Measurements from ENCODE around the gene SSR3. TPM values are rescaled to one million over a fixed set of nuclear protein-coding genes. Genes with fewer than 3 reads are reported as not detected.
"Not testable (repeated sequence)": the region's sequence is repeated elsewhere in the genome, so short reads cannot be mapped to it uniquely, and the experiment has no call there.

SSR3 gene
- total RNA-seq, 8 experiments from 2014 or later, result 62.6 to 195 (median 88.0) TPM

- H3K4me1 ChIP-seq (replicated peaks in 1 of 2), result no peaks in the 10 kb centered on the region
- no peak for ATAC-seq (replicated peaks in 6 of 8)
- no peak overlapping the region for H3K27ac ChIP-seq
- in situ Hi-C loops (cut with MboI; ENCODE audit: low pct_unique_long_range_greater_than_20kb in 2 of 9, low sequenced_read_pairs in 9 of 9, unreplicated experiment in 9 of 9), result no loop called here
- H3K4me3 ChIP-seq, result no peak overlapping the region
- 27 to 95% (median 89%) methylated on average over 2 to 5 of the region's 5 CpGs for WGBS, 10 experiments
These were observed 32.2 kb upstream of the SSR3 start for GRCh38 chr3:156586905-156587759.

- no peak for ATAC-seq (replicated peaks in 6 of 8)
- H3K27ac ChIP-seq, result no peak overlapping the region
- in situ Hi-C loops (cut with MboI; ENCODE audit: low pct_unique_long_range_greater_than_20kb in 2 of 9, low sequenced_read_pairs in 9 of 9, unreplicated experiment in 9 of 9), result no loop called here
- no peaks in the 10 kb centered on the region for H3K4me1 ChIP-seq (replicated peaks in 1 of 2)
- no peak overlapping the region for H3K4me3 ChIP-seq
These were observed 28.6 kb upstream of the SSR3 start for GRCh38 chr3:156583469-156583868.

GRCh38 chr3:156582532-156583183 is 27.7 kb upstream of the SSR3 start:
- Histone ChIP-seq H3K4me1 (replicated peaks in 1 of 2) (no peaks in the 10 kb centered on the region), H3K4me3 (no peak overlapping the region), H3K27ac (no peak overlapping the region)
- no peak for ATAC-seq (replicated peaks in 6 of 8)
- in situ Hi-C loops (cut with MboI; ENCODE audit: low pct_unique_long_range_greater_than_20kb in 2 of 9, low sequenced_read_pairs in 9 of 9, unreplicated experiment in 9 of 9), result no loop called here
- 58 to 96% (median 76%) methylated on average over 1 to 4 of the region's 4 CpGs; no CpG with 5 or more reads in 2 of the 10 experiments for WGBS, 10 experiments

DNA sequence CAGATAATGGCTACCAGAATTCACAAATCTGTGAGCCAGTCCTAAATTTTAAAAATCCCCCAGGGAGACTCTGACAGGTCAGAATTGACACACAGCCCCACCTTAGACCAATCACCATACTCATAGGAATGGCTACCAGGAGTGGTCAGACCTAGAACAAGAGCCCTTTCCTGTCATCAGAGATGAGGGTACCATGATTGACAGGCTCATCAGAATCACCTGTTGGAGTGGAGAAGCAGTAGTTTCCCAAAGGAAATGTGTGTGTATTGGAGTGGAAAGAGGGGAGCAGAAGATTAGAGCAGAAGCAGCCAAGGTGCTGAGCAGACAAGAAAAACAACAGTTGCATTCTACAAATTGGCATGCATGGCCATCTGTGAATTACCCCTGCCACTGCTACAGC is 27.0 kb upstream of the SSR3 start:
- H3K4me3 ChIP-seq, result no peak overlapping the region
- no peaks in the 10 kb centered on the region for H3K4me1 ChIP-seq (replicated peaks in 1 of 2)
- in situ Hi-C loops (cut with MboI; ENCODE audit: low pct_unique_long_range_greater_than_20kb in 2 of 9, low sequenced_read_pairs in 9 of 9, unreplicated experiment in 9 of 9), result no loop called here
- ATAC-seq (replicated peaks in 6 of 8), result no peak
- H3K27ac ChIP-seq, result no peak overlapping the region

DNA sequence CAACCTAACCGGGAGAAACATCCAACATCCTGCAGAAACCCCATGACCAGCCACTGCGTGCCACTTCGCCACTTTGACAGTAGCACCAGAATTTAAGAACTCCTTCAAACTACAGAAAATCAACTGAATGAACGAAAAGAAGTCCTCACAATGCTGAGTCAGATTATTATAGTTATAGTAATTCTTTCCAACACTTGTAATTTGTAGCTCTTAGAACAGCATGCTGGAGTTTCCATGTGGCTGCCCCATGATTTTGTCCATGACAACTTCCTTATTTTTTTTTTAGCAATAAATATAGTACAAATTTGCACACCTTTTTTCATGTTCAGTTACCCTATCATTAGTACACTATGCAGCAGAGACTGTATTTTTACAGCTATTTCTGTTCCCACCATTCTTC is 26.1 kb upstream of the SSR3 start:
- Histone ChIP-seq H3K4me1 (replicated peaks in 1 of 2) (no peaks in the 10 kb centered on the region), H3K27ac (no peak overlapping the region), H3K4me3 (no peak overlapping the region)
- WGBS, 10 experiments, result 60 to 100% (median 93%) methylated on average over 1 to 4 of the region's 4 CpGs
- no peak for ATAC-seq (replicated peaks in 6 of 8)
- in situ Hi-C loops (cut with MboI; ENCODE audit: low pct_unique_long_range_greater_than_20kb in 2 of 9, low sequenced_read_pairs in 9 of 9, unreplicated experiment in 9 of 9), result no loop called here

DNA sequence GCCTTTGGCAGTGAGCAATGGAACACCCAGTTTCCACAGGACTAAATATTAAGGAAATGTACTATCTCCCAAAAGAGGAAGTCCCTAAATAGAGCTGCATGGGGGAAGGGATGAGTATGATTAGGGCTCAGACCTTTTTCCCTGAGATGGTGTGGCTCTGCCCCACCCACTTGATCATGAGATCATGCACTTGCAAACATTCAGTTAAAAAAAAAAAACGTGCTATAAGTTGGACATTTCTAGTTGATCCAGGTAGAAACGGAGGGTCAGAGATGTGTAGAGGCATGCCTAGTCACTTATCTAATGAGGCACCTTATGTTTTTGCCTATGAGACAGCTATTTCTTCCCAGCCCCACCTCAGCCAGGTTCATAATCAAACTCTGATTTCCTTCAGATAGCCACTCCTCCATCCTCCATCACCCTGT is 24.5 kb upstream of the SSR3 start:
- ATAC-seq (replicated peaks in 6 of 8), result no peak
- no peaks in the 10 kb centered on the region for H3K4me1 ChIP-seq (replicated peaks in 1 of 2)
- 20 to 93% (median 70%) methylated on average over 1 to 2 of the region's 2 CpGs; no CpG with 5 or more reads in 4 of the 10 experiments for WGBS, 10 experiments
- H3K4me3 ChIP-seq, result no peak overlapping the region
- in situ Hi-C loops (cut with MboI; ENCODE audit: low pct_unique_long_range_greater_than_20kb in 2 of 9, low sequenced_read_pairs in 9 of 9, unreplicated experiment in 9 of 9), result no loop called here
- H3K27ac ChIP-seq, result no peak overlapping the region

GRCh38 chr3:156577736-156578135 is 22.8 kb upstream of the SSR3 start:
- Histone ChIP-seq H3K4me1 (replicated peaks in 1 of 2) (no peaks in the 10 kb centered on the region), H3K4me3 (no peak overlapping the region), H3K27ac (no peak overlapping the region)
- in situ Hi-C loops (cut with MboI; ENCODE audit: low pct_unique_long_range_greater_than_20kb in 2 of 9, low sequenced_read_pairs in 9 of 9, unreplicated experiment in 9 of 9), result no loop called here
- ATAC-seq (replicated peaks in 6 of 8), result peak in 3 of 8 experiments; percentile 63 to 94 (median 93)

GRCh38 chr3:156576651-156577348 is 21.9 kb upstream of the SSR3 start:
- Histone ChIP-seq H3K4me3 (no peak overlapping the region), H3K4me1 (replicated peaks in 1 of 2) (no peaks in the 10 kb centered on the region), H3K27ac (no peak overlapping the region)
- ATAC-seq (replicated peaks in 6 of 8), result no peak
- WGBS, 10 experiments, result 67 to 100% (median 89%) methylated on average over 1 to 2 of the region's 2 CpGs; no CpG with 5 or more reads in 4 of the 10 experiments
- in situ Hi-C loops (cut with MboI; ENCODE audit: low pct_unique_long_range_greater_than_20kb in 2 of 9, low sequenced_read_pairs in 9 of 9, unreplicated experiment in 9 of 9), result no loop called here

- Histone ChIP-seq H3K4me3 (no peak overlapping the region), H3K4me1 (replicated peaks in 1 of 2) (no peaks in the 10 kb centered on the region), H3K27ac (no peak overlapping the region)
- WGBS, 10 experiments, result 79 to 100% (median 92%) methylated on average over 1 to 2 of the region's 2 CpGs; no CpG with 5 or more reads in 2 of the 10 experiments
- in situ Hi-C loops (cut with MboI; ENCODE audit: low pct_unique_long_range_greater_than_20kb in 2 of 9, low sequenced_read_pairs in 9 of 9, unreplicated experiment in 9 of 9), result no loop called here
- peak in 1 of 8 experiments; percentile 8 for ATAC-seq (replicated peaks in 6 of 8)
These were observed 21.1 kb upstream of the SSR3 start for GRCh38 chr3:156576051-156576450.

- ATAC-seq (replicated peaks in 6 of 8), result peak in 3 of 8 experiments; percentile 59 to 94 (median 66)
- in situ Hi-C loops (cut with MboI; ENCODE audit: low pct_unique_long_range_greater_than_20kb in 2 of 9, low sequenced_read_pairs in 9 of 9, unreplicated experiment in 9 of 9), result no loop called here
- H3K4me1 ChIP-seq (replicated peaks in 1 of 2), result no peaks in the 10 kb centered on the region
- WGBS, 10 experiments, result 0 to 100% (median 86%) methylated on average over 1 to 3 of the region's 3 CpGs; no CpG with 5 or more reads in 1 of the 10 experiments
- H3K4me3 ChIP-seq, result no peak overlapping the region
- no peak overlapping the region for H3K27ac ChIP-seq
These were observed 20.7 kb upstream of the SSR3 start for GRCh38 chr3:156575641-156576040.

- 62 to 100% (median 88%) methylated on average over 1 to 4 of the region's 4 CpGs; no CpG with 5 or more reads in 1 of the 10 experiments for WGBS, 10 experiments
- not testable (repeated sequence) for H3K27ac ChIP-seq; ATAC-seq (replicated peaks in 6 of 8); H3K4me3 ChIP-seq; H3K4me1 ChIP-seq (replicated peaks in 1 of 2)
- in situ Hi-C loops (cut with MboI; ENCODE audit: low pct_unique_long_range_greater_than_20kb in 2 of 9, low sequenced_read_pairs in 9 of 9, unreplicated experiment in 9 of 9), result loop anchor here in 4 of 9 experiments (25.0 kb wide), 2 partner anchors 92 to 517 kb away; partner anchors contain the start of gene TIPARP (in 2 of the 4)
These were observed 15.0 kb upstream of the SSR3 start for GRCh38 chr3:156569881-156570280.

GRCh38 chr3:156569016-156569415 is 14.1 kb upstream of the SSR3 start:
- in situ Hi-C loops (cut with MboI; ENCODE audit: low pct_unique_long_range_greater_than_20kb in 2 of 9, low sequenced_read_pairs in 9 of 9, unreplicated experiment in 9 of 9), result loop anchor here in 4 of 9 experiments (25.0 kb wide), 2 partner anchors 93 to 518 kb away; partner anchors contain the start of gene TIPARP (in 2 of the 4)
- not testable (repeated sequence) for H3K4me1 ChIP-seq (replicated peaks in 1 of 2); H3K4me3 ChIP-seq; H3K27ac ChIP-seq; ATAC-seq (replicated peaks in 6 of 8)
- 76 to 100% (median 94%) methylated on average over 1 to 8 of the region's 8 CpGs; no CpG with 5 or more reads in 1 of the 10 experiments for WGBS, 10 experiments
